Common myeloid progenitor, CD34-positive (primary cell): Measurements from ENCODE around the gene MAPKAP1.

Experiments used
- CTCF ChIA-PET: fragments of 350-600 bp; sonication (Branson Sonifier 250); formaldehyde crosslinking; loops from one replicate; lab custom pipeline; 2021; ENCODE audit warnings: antibody characterized with exemption; lab: Charles Lee
- POLR2A ChIA-PET: fragments of 350-600 bp; sonication (Branson Sonifier 250); formaldehyde crosslinking; loops from one replicate; lab custom pipeline; 2021; ENCODE audit warnings: antibody characterized with exemption; lab: Charles Lee
- DNase-seq, 3 donors: peaks; one replicate each; pipeline versions ENCODE4 v3.0.0 to v3.0.0-alpha.2; 2013
- H3K27ac ChIP-seq, 2 experiments: 1 replicate in 1 of 2; 2 replicates in 1 of 2; pipeline ENCODE4 v1.7.0; 2013; ENCODE audit warnings: inconsistent platforms in 2 of 2, low read length in 2 of 2, mild to moderate bottlenecking in 2 of 2, low read depth in 1 of 2, moderate library complexity in 1 of 2; ENCODE audit not compliant: severe bottlenecking in 2 of 2, insufficient read depth in 1 of 2, poor library complexity in 1 of 2
- H3K27me3 ChIP-seq, 5 experiments: replicated peaks in 2 of 5; 1 replicate in 3 of 5; 2 replicates in 2 of 5; pipeline versions ENCODE4 v1.6.1 to v1.7.0; 2013; ENCODE audit warnings: low read length in 4 of 5, mild to moderate bottlenecking in 2 of 5, moderate library complexity in 2 of 5, inconsistent platforms in 1 of 5; ENCODE audit not compliant: insufficient read depth in 5 of 5, control insufficient read depth in 4 of 5
- H3K36me3 ChIP-seq, 4 experiments: 1 replicate in 2 of 4; 2 replicates in 2 of 4; pipeline versions ENCODE4 v1.6.1 to v1.7.0; 2013; ENCODE audit warnings: low read length in 3 of 4, control low read depth in 1 of 4, mild to moderate bottlenecking in 1 of 4; ENCODE audit not compliant: control insufficient read depth in 4 of 4, insufficient read depth in 4 of 4
- H3K4me1 ChIP-seq, 4 experiments: 1 replicate in 3 of 4; 2 replicates in 1 of 4; pipeline versions ENCODE4 v1.6.1 to v1.7.1; 2013; ENCODE audit warnings: low read length in 3 of 4, mild to moderate bottlenecking in 3 of 4, control low read depth in 1 of 4, inconsistent platforms in 1 of 4, moderate library complexity in 1 of 4; ENCODE audit not compliant: control insufficient read depth in 4 of 4, insufficient read depth in 4 of 4; ENCODE audit errors: control extremely low read depth in 1 of 4
- H3K4me3 ChIP-seq, 7 experiments: 1 replicate in 4 of 7; 2 replicates in 3 of 7; pipeline versions ENCODE4 v1.5.1 to v1.7.0; 2013; ENCODE audit warnings: mild to moderate bottlenecking in 7 of 7, low read length in 6 of 7, moderate library complexity in 6 of 7, inconsistent platforms in 2 of 7, low read depth in 2 of 7, control low read depth in 1 of 7; ENCODE audit not compliant: insufficient read depth in 4 of 7, control insufficient read depth in 1 of 7; ENCODE audit errors: extremely low read depth in 1 of 7
- H3K9me3 ChIP-seq, 5 experiments: 1 replicate in 4 of 5; 2 replicates in 1 of 5; pipeline versions ENCODE4 v1.6.1 to v1.7.1; 2013; ENCODE audit warnings: low read length in 4 of 5, mild to moderate bottlenecking in 2 of 5, inconsistent platforms in 1 of 5, low read depth in 1 of 5, moderate library complexity in 1 of 5; ENCODE audit not compliant: control insufficient read depth in 4 of 5, insufficient read depth in 2 of 5; ENCODE audit errors: control extremely low read depth in 1 of 5
- WGBS: methylation state at CpG from one replicate; pipeline ENCODE4 v1.1.5; 2013; ENCODE audit not compliant: insufficient coverage; 5-methylcytosine and 5-hydroxymethylcytosine counted together

MAPKAP1 gene

DNA sequence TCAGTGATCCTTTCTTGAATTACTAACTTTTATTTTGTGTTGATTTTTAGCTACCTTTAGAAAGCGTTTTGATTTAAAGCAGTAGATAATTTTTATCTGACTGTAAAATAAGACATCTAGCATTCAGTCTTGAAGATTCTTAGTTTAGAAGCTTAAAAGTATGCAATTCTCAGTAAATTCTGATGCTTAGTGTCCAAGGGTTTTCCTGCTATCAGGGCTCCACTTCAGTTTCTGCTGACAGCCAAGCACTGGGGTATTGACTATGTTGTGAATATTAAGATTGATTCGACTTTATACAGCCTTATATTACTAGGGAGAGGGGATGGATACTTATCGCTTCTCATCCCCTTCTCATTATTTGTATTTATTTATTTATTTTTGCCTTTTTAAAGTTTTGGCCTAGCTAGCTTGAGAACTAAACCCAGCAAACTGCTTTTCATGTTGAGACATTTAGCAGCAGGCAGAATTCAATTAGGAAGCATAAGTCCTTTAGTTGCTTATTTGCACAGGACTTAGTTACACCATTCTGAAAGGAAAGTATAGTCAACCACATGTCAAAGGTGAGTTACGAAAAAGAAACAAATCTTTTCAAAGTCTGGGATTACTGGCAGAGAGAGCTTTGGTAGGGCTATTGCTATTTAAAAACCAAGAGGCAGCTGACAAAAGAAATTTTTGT, 43.1 kb upstream of the MAPKAP1 start:
- Histone ChIP-seq H3K9me3 (no peaks in the 10 kb centered on the region), H3K4me3 (peak overlapping the region in 4 of 7 experiments; percentile 3 to 93 (median 29)), H3K36me3 (peaks cover 0 to 15% (median 2%) of the 10 kb centered on the region in 4 experiments), H3K27ac (no peak overlapping the region), H3K4me1 (peaks cover 0 to 45% (median 26%) of the 10 kb centered on the region in 4 experiments), H3K27me3 (no peaks in the 10 kb centered on the region)
- POLR2A ChIA-PET, result interaction anchor here (1.1 to 3.0 kb wide), 3 partner anchors 9 to 155 kb away, joined by 3 to 15 read pairs (median 3); no protein-coding TSS in a partner anchor
- 67% methylated on average over 1 of the region's 4 CpGs for WGBS
- no peak for DNase-seq
- CTCF ChIA-PET, result interaction anchor here (0.6 to 1.3 kb wide), 2 partner anchors 10 to 270 kb away, joined by 3 read pairs; no protein-coding TSS in a partner anchor

DNA sequence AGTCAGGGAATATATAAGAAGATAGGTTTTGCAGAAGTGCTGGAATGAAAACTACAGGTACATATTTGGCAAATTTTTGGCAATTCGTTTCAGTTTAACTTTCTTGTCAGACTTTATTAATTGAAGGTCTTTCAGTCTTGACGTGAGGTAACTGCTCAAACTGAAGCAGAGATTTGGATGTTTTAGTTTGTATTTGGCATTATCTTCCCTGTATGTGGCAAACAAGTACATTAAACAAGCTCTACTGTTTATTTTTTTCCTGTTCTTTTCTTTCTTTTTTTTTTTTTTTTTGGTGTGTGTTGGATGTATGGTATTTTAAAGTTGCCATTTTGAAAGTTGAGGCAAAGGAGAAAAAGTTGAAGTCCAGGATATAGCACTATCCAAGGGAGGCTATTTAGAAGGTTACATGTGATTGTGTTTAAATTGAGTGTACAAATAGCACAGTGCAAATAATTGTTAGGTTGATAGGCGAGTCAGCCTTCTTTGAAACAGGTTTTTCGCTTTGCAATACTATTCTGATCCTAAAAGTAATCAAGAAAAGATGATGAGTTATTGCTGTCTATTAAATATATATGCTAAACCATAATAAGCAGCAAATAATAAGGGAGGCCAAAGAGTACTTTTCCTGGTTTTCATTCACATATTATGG, 42.4 kb upstream of the MAPKAP1 start:
- Histone ChIP-seq H3K4me1 (peaks cover 0 to 45% (median 26%) of the 10 kb centered on the region in 4 experiments), H3K9me3 (no peaks in the 10 kb centered on the region), H3K4me3 (peak overlapping the region in 5 of 7 experiments; percentile 74 to 97 (median 93)), H3K27ac (no peak overlapping the region), H3K36me3 (peaks cover 0 to 15% (median 2%) of the 10 kb centered on the region in 4 experiments), H3K27me3 (no peaks in the 10 kb centered on the region)
- 11% methylated on average over 1 of the region's 4 CpGs for WGBS
- DNase-seq, result no peak
- ChIA-PET CTCF (interaction anchor here (0.6 kb wide), 1 partner anchor 271 kb away, joined by 3 read pairs; no protein-coding TSS in a partner anchor), POLR2A (interaction anchor here (1.1 to 3.0 kb wide), 2 partner anchors 10 to 44 kb away, joined by 3 to 15 read pairs; no protein-coding TSS in a partner anchor)

DNA sequence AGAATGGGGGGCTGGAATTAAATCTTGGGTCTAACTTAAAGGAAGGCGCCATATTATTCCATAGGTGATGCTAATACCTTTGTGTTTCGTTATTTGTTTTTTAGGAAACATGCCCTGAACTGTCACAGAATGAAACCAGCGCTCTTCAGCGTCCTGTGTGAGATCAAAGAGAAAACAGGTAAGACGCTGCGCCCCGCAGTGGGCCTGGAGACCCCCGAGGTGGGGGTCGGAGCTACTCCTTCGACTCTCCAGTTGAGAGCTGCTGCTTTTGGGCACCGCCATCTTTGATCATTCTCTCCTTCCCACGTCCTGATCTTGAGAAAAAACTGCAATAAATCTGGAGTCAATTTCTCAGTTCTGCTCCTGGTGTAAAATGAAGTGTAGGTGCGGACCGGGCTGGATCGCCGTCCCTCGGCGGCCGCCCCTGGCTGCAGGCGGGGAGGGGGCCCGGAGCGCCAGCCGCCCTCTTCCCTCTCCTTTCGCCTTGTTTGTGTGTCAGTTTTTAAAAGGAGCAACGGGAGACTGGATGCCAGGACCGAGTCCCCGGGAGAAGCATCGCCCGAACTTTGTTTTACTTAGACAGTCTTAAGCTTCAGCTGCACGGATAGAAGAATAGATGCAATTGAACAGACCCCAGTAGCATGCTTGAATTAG, 41.6 kb upstream of the MAPKAP1 start:
- Histone ChIP-seq H3K4me1 (peaks cover 0 to 45% (median 26%) of the 10 kb centered on the region in 4 experiments), H3K9me3 (no peaks in the 10 kb centered on the region), H3K36me3 (peaks cover 0 to 7% (median 2%) of the 10 kb centered on the region in 4 experiments), H3K27ac (peak overlapping the region; percentile 33 to 74), H3K4me3 (peak overlapping the region; percentile 74 to 98 (median 93)), H3K27me3 (no peaks in the 10 kb centered on the region)
- CTCF ChIA-PET, result interaction anchor here (1.0 kb wide), 1 partner anchor 11 kb away, joined by 3 read pairs; no protein-coding TSS in a partner anchor
- 11% methylated on average over 23 of the region's 30 CpGs for WGBS
- POLR2A ChIA-PET, result interaction anchor here (0.9 to 3.0 kb wide), 3 partner anchors 8 to 15 kb away, joined by 3 to 15 read pairs (median 3); no protein-coding TSS in a partner anchor
- no peak for DNase-seq

DNA sequence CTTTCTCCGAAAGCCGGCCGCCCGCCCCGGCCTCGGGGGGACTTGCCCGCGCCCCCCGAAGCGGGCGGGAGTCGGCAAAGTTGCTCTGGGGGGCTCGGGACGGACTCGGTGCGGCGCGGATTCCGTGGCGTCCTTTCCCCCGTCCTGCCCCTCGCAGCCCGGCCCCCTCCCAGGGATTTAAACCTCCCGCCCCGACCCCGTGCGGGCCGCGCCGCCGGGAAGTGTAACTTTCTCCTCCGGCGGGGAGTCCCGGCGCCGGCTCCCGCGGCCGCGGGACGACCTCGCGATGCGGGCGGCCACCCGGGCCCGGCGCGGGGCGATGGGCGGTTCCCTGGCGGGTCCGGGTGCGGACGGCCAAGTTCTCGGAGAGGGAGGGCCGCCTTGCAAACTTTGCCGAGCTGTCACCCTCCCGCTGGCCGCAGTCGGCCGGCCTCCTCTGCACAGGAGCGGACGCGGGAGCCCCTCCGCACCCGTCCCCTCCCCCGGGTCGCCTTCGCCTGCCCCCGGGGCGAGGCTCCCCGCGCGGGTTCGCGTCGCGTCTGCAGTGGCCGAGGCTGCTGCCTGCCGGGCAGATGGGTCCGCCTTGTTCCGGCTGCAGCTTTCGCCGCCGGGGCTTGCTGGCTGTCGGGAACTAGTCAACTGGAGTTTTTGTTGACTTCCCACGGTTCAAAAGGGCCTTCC, 40.9 kb upstream of the MAPKAP1 start:
- WGBS, result 0% methylated on average over 76 of the region's 88 CpGs
- no peaks in the 10 kb centered on the region for H3K27me3 ChIP-seq
- H3K9me3 ChIP-seq, result no peaks in the 10 kb centered on the region
- ChIA-PET CTCF (interaction anchor here (1.0 kb wide), 1 partner anchor 11 kb away, joined by 3 read pairs; no protein-coding TSS in a partner anchor), POLR2A (interaction anchor here (0.9 to 3.0 kb wide), 3 partner anchors 9 to 15 kb away, joined by 3 to 15 read pairs (median 3); no protein-coding TSS in a partner anchor)
- peak overlapping the region; percentile 33 to 74 for H3K27ac ChIP-seq
- peak in 1 of 3 donors; percentile 45 for DNase-seq
- H3K4me3 ChIP-seq, result peak overlapping the region; percentile 74 to 98 (median 93)
- H3K36me3 ChIP-seq, result peaks cover 0 to 7% (median 2%) of the 10 kb centered on the region in 4 experiments
- H3K4me1 ChIP-seq, result peaks cover 0 to 45% (median 26%) of the 10 kb centered on the region in 4 experiments

DNA sequence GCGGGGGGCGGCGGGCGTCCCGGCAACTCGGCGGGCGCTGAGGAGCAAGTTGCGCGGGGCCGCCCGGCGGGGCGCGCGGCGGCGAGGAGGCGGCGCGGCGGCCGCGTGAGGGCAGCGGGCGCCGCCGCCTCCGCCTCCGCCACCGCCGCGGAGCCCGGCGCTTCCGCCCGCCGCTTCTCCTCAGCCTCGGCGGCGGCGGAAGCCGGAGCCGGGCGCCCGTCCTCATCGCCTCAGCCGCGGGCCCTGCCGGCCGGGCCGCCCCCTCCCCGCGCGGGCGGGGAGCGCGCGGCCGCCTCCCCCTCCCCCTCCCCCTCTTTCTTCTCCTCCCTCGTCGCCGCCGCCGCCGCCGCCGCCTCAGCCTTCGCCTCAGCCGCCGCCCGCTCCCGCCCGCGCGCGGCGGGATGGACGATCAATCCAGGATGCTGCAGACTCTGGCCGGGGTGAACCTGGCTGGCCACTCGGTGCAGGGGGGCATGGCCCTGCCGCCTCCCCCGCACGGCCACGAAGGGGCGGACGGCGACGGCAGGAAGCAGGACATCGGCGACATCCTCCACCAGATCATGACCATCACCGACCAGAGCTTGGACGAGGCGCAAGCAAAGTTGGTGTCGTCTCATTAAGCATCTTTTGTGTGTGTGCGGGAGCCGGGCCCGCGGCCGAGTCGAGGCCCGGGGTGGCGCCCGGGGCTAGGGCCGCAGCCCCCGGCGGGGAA, 40.2 kb upstream of the MAPKAP1 start, which contains the start of gene PBX3:
PBX3 (plus strand) TSS at position 321 of the 712 bp plus-strand sequence.
- peaks cover 0 to 7% (median under 1%) of the 10 kb centered on the region in 4 experiments for H3K36me3 ChIP-seq
- ChIA-PET CTCF (no interaction called here), POLR2A (interaction anchor here (0.9 to 3.0 kb wide), 3 partner anchors 9 to 16 kb away, joined by 3 to 15 read pairs (median 3); no protein-coding TSS in a partner anchor)
- no peaks in the 10 kb centered on the region for H3K9me3 ChIP-seq
- no peaks in the 10 kb centered on the region for H3K27me3 ChIP-seq
- peak within 1 kb of the TSS; percentile 74 to 98 (median 93) for H3K4me3 ChIP-seq
- peak; percentile 40 to 76 (median 71) for DNase-seq
- 0% methylated on average over 79 of the region's 107 CpGs for WGBS
- H3K4me1 ChIP-seq, result peaks cover 0 to 43% (median 26%) of the 10 kb centered on the region in 4 experiments
- H3K27ac ChIP-seq, result peak within 1 kb of the TSS; percentile 33 to 74

DNA sequence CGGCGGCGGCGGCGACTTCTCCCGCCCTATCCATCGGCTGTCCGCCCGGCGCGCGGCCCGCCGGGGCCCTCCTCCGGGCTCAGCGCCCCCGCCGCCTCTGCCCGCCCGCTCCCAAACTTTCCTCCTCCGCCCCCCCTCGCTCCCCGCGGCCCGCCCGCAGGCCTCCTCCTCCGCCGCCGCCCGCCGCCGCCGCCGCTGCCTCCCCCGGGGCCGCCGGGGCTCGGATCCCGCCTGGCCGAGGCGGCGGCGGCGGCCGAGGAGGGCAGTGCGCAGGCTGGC, 39.7 kb upstream of the MAPKAP1 start:
- Histone ChIP-seq H3K9me3 (no peaks in the 10 kb centered on the region), H3K4me1 (peaks cover 0 to 39% (median 26%) of the 10 kb centered on the region in 4 experiments), H3K27me3 (no peaks in the 10 kb centered on the region), H3K27ac (no peak overlapping the region), H3K4me3 (peak overlapping the region; percentile 63 to 98 (median 93)), H3K36me3 (peaks cover 0 to 7% (median 0%) of the 10 kb centered on the region in 4 experiments)
- ChIA-PET CTCF (no interaction called here), POLR2A (no interaction called here)
- WGBS, result 1% methylated on average over 34 of the region's 46 CpGs
- DNase-seq, result no peak
